Testis (tissue), 3 donors: ENCODE results near the gene AJM1. TPM values are rescaled to one million over a fixed set of nuclear protein-coding genes. Genes with fewer than 3 reads are reported as not detected.
"Not testable (repeated sequence)": the region's sequence is repeated elsewhere in the genome, so short reads cannot be mapped to it uniquely, and the experiment has no call there.

Experiments used
- DNase-seq: peaks from one replicate; pipeline ENCODE4 v3.0.0-alpha.2; 2019
- H3K27ac ChIP-seq, 2 donors: fragments of 200-600 bp; sonication (generic); one replicate each; pipeline ENCODE4 v1.5.1; 2019
- H3K27me3 ChIP-seq: fragments of 200-600 bp; sonication (generic); one replicate; pipeline ENCODE4 v1.5.1; 2019
- H3K36me3 ChIP-seq: fragments of 200-600 bp; sonication (generic); one replicate; pipeline ENCODE4 v1.5.1; 2017; ENCODE audit warnings: low read depth; ENCODE audit errors: missing control alignments
- H3K4me1 ChIP-seq: fragments of 200-600 bp; sonication (generic); one replicate; pipeline ENCODE4 v1.5.1; 2019
- H3K4me3 ChIP-seq, 2 donors: fragments of 200-600 bp; sonication (generic); one replicate each; pipeline ENCODE4 v1.5.1; 2017 to 2019
- H3K9me3 ChIP-seq: fragments of 200-600 bp; sonication (generic); one replicate; pipeline ENCODE4 v1.5.1; 2017
- POLR2A ChIP-seq: fragments of 450-650 bp; IDR thresholded peaks from one replicate; pipeline ENCODE4 v1.6.1; 2017; ENCODE audit warnings: antibody characterized with exemption, mild to moderate bottlenecking, moderate library complexity
- WGBS, 2 donors: methylation state at CpG; one replicate each; pipeline ENCODE4 v1.1.5; 2018; 5-methylcytosine and 5-hydroxymethylcytosine counted together
- intact Hi-C: fragments of 100-400 bp; cut with DNase I; formaldehyde crosslinking; loops from one replicate; pipeline ENCODE4 v1.15.1; 2023; ENCODE audit warnings: low total_unique reads
- polyA plus RNA-seq: library from polyadenylated mRNA; stranded (reverse); fragments of 350-450 nt; fragmentation: Illumina TruSeq; extraction: RNeasy Lipid Tissue Mini Kit (QIAGEN cat#74804); gene quantifications from one replicate; pipeline ENCODE4 v1.2.3, GENCODE V29; 2014; ENCODE audit warnings: low read depth, low replicate concordance; ENCODE audit not compliant: insufficient read depth
- total RNA-seq, 2 donors: library from RNA; depleted of rRNA; stranded (reverse); fragments of >200 nt; gene quantifications; one replicate each; pipeline ENCODE4 v1.2.3, GENCODE V29; 2016
- TF ChIP-seq, protein P1 (sequence below), 3 experiments: fragments of 450-650 bp in 2 of 3; fragments of 200-600 bp in 1 of 3; sonication (generic) in 1 of 3; IDR thresholded peaks; one replicate each; pipeline ENCODE4 v1.5.1; 2016 to 2019; ENCODE audit warnings: antibody characterized with exemption in 3 of 3, mild to moderate bottlenecking in 2 of 3, moderate library complexity in 1 of 3

The AJM1 gene
- total and polyA plus RNA-seq, 3 donors from 2014 or later, result 4.0 to 24.6 (median 13.1) TPM

DNA sequence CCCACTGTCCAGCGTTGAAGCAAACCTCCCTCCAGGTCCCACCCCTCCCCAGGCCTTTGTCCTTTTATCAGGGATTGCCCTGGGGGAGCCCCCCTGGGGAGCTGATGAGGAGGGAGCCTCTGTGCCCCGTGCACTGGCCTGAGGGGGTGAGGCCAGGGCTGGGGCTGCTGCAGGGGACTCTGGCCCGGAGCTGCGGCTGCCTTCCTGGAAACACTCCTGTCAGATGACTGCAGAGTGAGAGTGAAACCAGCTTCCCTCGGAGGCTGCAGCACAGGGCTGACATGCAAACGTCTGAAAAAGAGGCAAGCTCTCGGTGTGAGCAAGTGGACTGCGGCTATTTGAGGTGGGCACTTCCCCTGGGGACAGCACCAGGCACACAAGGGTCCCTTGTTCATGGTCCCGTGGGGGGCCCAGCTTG, 39.4 kb downstream of the AJM1 start:
- Histone ChIP-seq H3K27me3 (no peaks in the 10 kb centered on the region), H3K4me3 (no peak overlapping the region), H3K27ac (no peak overlapping the region), H3K36me3 (no peaks in the 10 kb centered on the region), H3K9me3 (no peaks in the 10 kb centered on the region), H3K4me1 (no peaks in the 10 kb centered on the region)
- WGBS, 2 donors, result 30 to 38% methylated on average over 7 to 9 of the region's 9 CpGs
- intact Hi-C loops, result no loop called here
- no peak for TF ChIP-seq POLR2A
- no peak for DNase-seq

DNA sequence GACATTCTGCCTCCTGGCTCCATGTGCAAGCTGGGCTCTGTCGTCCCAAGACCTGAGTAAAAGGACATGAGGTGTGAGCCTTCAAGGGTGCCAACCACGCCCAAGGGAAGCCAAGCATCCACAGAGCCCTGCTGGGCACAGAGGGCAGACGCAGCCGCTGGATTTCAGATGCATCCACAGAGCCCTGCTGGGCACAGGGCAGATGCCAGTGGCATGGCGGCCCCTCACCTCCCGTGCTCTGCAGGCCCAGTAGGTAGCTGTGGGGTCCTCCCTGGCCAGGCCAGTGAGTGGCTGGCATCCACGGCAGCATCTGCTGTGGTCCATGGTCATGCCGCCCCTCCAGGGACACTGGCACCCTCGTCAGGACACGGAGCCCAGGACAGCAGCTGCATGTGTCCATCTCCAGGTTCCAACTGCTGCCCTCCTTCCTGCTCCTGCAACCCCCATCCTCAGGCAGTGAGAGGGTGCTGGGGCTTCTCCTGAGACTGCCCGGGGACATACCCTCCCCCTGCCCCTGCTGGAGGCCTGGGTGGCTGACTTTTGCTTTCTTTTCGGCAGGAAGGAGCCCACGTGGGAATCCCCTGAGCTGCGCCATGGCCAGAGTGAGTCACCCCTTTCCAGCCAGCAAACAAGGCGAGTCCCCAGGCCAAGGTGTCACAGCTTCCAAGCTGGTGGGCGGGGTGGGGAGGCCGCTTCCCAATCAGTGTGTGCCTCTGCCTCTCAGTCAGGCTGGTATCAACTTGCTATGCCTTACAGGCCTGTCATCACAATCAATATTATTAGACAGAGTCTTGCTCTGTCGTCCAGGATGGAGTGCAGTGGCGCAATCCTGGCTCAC, 40.0 kb downstream of the AJM1 start:
- H3K27ac ChIP-seq, result no peak overlapping the region
- DNase-seq, result no peak
- intact Hi-C loops, result no loop called here
- no peak for TF ChIP-seq POLR2A
- TF ChIP-seq, protein P1, sequence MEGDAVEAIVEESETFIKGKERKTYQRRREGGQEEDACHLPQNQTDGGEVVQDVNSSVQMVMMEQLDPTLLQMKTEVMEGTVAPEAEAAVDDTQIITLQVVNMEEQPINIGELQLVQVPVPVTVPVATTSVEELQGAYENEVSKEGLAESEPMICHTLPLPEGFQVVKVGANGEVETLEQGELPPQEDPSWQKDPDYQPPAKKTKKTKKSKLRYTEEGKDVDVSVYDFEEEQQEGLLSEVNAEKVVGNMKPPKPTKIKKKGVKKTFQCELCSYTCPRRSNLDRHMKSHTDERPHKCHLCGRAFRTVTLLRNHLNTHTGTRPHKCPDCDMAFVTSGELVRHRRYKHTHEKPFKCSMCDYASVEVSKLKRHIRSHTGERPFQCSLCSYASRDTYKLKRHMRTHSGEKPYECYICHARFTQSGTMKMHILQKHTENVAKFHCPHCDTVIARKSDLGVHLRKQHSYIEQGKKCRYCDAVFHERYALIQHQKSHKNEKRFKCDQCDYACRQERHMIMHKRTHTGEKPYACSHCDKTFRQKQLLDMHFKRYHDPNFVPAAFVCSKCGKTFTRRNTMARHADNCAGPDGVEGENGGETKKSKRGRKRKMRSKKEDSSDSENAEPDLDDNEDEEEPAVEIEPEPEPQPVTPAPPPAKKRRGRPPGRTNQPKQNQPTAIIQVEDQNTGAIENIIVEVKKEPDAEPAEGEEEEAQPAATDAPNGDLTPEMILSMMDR (IDR thresholded peaks at IDR 0.05), result no peak
- H3K27me3 ChIP-seq, result no peaks in the 10 kb centered on the region
- 69 to 75% methylated on average over 10 to 19 of the region's 19 CpGs for WGBS, 2 donors
- H3K4me1 ChIP-seq, result peaks cover 4% of the 10 kb centered on the region
- no peak overlapping the region for H3K4me3 ChIP-seq
- no peaks in the 10 kb centered on the region for H3K9me3 ChIP-seq
- H3K36me3 ChIP-seq, result no peaks in the 10 kb centered on the region

DNA sequence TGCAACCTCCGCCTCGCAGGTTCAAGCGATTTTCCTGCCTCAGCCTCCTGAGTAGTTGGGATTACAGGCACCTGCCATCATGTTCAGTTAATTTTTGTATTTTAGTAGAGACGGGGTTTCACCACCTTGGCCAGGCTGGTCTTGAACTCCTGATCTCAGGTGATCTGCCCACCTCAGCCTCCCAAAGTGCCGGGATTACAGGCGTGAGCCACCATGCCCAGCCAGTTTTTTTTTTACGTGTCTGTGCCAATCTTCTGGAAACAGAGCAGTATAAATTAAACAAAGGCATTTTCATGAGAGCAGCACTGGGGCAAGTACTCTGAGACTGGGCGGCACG, 40.6 kb downstream of the AJM1 start:
- H3K4me1 ChIP-seq, H3K36me3 ChIP-seq, H3K9me3 ChIP-seq, H3K27me3 ChIP-seq, H3K4me3 ChIP-seq, DNase-seq, intact Hi-C loops, H3K27ac ChIP-seq: not testable (repeated sequence)
- WGBS, 2 donors, result 80 to 89% methylated on average over 9 of the region's 9 CpGs

DNA sequence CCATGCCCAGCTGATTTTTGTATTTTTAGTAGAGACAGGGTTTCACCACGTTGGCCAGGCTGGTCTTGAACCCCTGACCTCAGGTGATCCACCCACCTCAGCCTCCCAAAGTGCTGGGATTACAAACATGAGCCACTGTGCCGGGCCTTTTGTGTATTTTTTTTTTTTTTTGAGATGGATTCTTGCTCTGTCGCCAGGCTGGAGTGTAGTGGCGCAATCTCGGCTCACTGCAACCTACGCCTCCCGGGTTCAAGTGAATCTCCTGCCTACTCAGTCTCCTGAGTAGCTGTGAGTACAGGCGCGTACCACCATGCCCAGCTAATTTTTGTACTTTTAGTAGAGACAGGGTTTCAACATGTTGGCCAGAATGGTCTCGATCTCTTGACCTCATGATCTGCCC, 41.4 kb downstream of the AJM1 start:
- 89 to 95% methylated on average over 10 of the region's 10 CpGs for WGBS, 2 donors
- H3K27ac ChIP-seq, intact Hi-C loops, H3K27me3 ChIP-seq, H3K9me3 ChIP-seq, H3K36me3 ChIP-seq, H3K4me1 ChIP-seq, H3K4me3 ChIP-seq, DNase-seq: not testable (repeated sequence)

DNA sequence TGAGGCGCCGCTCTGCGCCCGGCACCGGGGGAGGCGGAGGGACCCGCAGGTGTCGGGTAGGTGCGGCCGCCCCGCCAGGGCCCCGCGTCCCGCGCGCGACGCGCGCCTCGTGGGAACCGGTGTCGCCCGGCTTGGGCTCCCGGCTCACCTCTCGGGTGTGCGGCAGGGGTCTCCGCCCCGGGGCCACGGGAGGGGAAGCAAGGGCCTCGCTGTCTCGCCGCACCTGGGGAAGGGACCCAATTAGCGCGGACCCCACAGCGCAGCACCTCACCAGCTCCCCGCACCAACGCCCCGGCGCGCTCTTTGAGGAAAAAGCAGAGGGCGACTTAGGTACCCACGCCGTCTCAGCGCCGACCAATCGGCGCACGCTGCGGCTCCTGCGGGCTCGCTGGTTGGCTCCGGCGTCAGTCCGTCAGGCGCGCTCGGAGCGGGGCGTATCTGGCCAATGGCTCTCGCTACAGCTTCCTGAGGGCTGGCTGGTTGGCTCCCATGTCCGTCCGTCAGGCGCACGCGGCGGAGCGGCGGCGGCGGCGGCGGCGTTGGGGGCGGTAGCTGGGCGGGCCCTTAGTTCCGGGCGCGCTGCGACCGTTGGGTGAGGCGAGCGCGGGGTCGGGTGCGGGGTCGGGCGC, 43.8 kb downstream of the AJM1 start, which contains the start of gene TRAF2:
TRAF2 (plus strand) TSS at position 567 of the 629 bp plus-strand sequence. CDS start 12,225 bp downstream, outside the sequence.
- Histone ChIP-seq H3K9me3 (no peaks in the 10 kb centered on the region), H3K36me3 (no peaks in the 10 kb centered on the region), H3K4me1 (peaks cover 8% of the 10 kb centered on the region), H3K27ac (peak within 1 kb of the TSS; percentile 86 to 91), H3K27me3 (no peaks in the 10 kb centered on the region), H3K4me3 (peak within 1 kb of the TSS; percentile 90 to 92)
- DNase-seq, result peak; percentile 98
- no peak for TF ChIP-seq POLR2A
- TF ChIP-seq, protein P1 (IDR thresholded peaks at IDR 0.05), result no peak
- intact Hi-C loops, result no loop called here
- WGBS, 2 donors, result 0 to 1% methylated on average over 1 to 54 of the region's 88 CpGs

DNA sequence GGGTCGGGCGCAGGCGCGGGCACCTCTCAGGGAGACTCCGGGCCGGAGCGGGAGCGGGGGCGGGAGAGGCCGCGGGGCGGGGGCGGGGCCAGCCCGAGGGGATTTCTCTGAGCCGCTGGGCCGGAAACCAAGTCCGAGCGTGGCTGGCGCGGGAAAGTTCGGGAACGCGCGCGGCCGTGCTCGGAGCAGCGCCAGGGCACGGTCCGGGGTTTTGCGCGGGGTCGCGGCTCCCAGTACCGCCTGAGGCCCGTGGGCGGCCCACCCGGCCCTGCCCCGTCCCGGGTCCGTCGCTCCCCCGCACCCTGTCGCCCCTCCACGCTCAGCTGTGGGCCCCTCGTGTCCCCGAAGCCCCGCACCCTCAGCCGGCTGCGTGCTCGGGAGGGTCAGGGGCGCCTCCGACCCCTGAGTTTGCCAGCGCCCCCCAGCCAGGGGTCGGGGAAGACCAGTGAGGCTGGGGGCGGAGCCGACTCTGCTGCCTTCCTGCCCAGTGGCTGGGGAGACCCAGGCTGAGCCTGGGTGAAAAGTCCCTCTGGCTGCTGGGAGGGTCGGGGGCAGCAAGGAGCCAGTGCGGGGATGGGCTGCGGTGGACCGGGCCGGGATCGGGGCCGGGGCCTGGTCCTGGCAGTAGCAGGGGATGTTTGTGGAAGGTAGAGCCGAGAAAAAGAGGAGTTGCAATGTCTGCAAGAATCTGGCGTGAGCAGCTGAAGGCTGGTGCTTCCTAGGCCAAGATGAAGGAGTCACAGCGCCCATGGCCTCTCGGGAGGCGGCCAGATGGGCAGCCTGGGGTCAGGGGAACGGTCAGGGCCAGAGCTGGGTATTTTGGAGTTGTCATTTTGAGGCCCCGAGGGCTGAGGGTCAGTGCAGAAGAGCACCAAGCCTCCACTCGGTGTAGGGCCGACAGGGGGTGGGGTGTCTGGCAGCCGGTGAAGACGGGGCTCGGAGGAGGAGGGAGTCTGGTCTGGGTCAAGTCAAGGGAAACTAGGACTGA, 44.6 kb downstream of the AJM1 start:
- no peaks in the 10 kb centered on the region for H3K9me3 ChIP-seq
- peak overlapping the region; percentile 86 to 91 for H3K27ac ChIP-seq
- H3K4me3 ChIP-seq, result peak overlapping the region; percentile 90 to 92
- DNase-seq, result peak; percentile 28
- H3K4me1 ChIP-seq, result peaks cover 8% of the 10 kb centered on the region
- intact Hi-C loops, result no loop called here
- 0 to 2% methylated on average over 19 to 38 of the region's 76 CpGs for WGBS, 2 donors
- H3K36me3 ChIP-seq, result no peaks in the 10 kb centered on the region
- TF ChIP-seq POLR2A, result no peak
- TF ChIP-seq, protein P1 (IDR thresholded peaks at IDR 0.05), result no peak
- H3K27me3 ChIP-seq, result no peaks in the 10 kb centered on the region
